ENCODE results near the gene GDI1. TPM values are rescaled to one million over a fixed set of nuclear protein-coding genes. Genes with fewer than 3 reads are reported as not detected.
A peak's percentile ranks its signal among the peaks of the same experiment; 100 is the strongest.

Gene GDI1
- total RNA-seq, 1 donor from 2014 or later = 210 TPM

DNA sequence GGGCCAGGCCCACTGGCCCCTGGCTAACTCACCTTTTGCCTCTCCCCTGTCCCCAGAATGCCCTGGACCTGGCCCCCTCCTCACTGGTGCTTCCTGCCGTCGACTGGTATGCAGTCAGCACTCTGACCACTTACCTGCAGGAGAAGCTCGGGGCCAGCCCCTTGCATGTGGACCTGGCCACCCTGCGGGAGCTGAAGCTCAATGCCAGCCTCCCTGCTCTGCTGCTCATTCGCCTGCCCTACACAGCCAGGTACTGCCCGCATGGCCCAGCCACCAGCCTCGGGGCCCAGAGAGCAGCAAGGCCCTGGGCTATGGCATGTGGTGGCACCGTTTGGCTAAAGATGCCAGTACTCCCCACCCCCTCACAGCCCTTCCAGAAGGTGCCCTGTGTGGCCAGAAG is 4.7 kb upstream of the GDI1 start:
- DNase-seq (ENCODE audit: low read depth, low spot score) = no peak
- no peak overlapping the region for H3K27ac Mint-ChIP-seq (ENCODE audit: unreplicated experiment)
- peaks cover 15% of the 10 kb centered on the region for H3K36me3 Mint-ChIP-seq (ENCODE audit: low read depth)
- peaks cover 27% of the 10 kb centered on the region for H3K4me1 Mint-ChIP-seq
- H3K4me3 Mint-ChIP-seq = no peak overlapping the region
- H3K9me3 Mint-ChIP-seq = no peaks in the 10 kb centered on the region
- TF ChIP-seq, protein P1, sequence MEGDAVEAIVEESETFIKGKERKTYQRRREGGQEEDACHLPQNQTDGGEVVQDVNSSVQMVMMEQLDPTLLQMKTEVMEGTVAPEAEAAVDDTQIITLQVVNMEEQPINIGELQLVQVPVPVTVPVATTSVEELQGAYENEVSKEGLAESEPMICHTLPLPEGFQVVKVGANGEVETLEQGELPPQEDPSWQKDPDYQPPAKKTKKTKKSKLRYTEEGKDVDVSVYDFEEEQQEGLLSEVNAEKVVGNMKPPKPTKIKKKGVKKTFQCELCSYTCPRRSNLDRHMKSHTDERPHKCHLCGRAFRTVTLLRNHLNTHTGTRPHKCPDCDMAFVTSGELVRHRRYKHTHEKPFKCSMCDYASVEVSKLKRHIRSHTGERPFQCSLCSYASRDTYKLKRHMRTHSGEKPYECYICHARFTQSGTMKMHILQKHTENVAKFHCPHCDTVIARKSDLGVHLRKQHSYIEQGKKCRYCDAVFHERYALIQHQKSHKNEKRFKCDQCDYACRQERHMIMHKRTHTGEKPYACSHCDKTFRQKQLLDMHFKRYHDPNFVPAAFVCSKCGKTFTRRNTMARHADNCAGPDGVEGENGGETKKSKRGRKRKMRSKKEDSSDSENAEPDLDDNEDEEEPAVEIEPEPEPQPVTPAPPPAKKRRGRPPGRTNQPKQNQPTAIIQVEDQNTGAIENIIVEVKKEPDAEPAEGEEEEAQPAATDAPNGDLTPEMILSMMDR (conservative IDR thresholded peaks at IDR 0.05) = no peak
- H3K27me3 Mint-ChIP-seq (ENCODE audit: low read depth) = no peaks in the 10 kb centered on the region

DNA sequence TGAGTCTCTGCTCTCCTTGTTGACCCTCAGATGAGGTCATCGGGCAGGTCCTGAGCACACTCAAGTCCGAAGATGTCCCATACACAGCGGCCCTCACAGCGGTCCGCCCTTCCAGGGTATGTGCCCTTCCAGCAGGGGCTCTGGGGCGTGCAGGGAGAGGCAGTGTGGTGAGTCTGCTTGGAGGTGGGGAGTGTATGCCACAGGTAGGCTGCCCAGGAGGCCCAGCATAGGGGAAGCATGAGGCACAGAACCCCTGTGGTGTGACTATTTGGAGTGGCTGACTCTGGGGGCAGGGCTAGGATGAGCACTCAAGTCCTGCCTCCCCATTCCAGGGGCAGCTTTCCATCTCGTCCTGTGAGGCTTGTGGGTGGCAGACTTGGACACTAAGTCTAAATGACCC is 3.3 kb upstream of the GDI1 start:
- Mint-ChIP-seq H3K4me1 (peaks cover 29% of the 10 kb centered on the region), H3K36me3 (ENCODE audit: low read depth) (peaks cover 15% of the 10 kb centered on the region), H3K4me3 (peak overlapping the region; percentile 67), H3K9me3 (no peaks in the 10 kb centered on the region), H3K27ac (ENCODE audit: unreplicated experiment) (no peak overlapping the region), H3K27me3 (ENCODE audit: low read depth) (no peaks in the 10 kb centered on the region)
- no peak for DNase-seq (ENCODE audit: low read depth, low spot score)
- TF ChIP-seq, protein P1 (conservative IDR thresholded peaks at IDR 0.05) = no peak

GRCh38 chrX:154434394-154435168 is 2.4 kb upstream of the GDI1 start:
- TF ChIP-seq, protein P1 (conservative IDR thresholded peaks at IDR 0.05) = no peak
- Mint-ChIP-seq H3K4me3 (peak overlapping the region; percentile 31), H3K36me3 (ENCODE audit: low read depth) (peaks cover 13% of the 10 kb centered on the region), H3K4me1 (peaks cover 23% of the 10 kb centered on the region), H3K9me3 (no peaks in the 10 kb centered on the region), H3K27me3 (ENCODE audit: low read depth) (no peaks in the 10 kb centered on the region), H3K27ac (ENCODE audit: unreplicated experiment) (no peak overlapping the region)
- DNase-seq (ENCODE audit: low read depth, low spot score) = no peak

DNA sequence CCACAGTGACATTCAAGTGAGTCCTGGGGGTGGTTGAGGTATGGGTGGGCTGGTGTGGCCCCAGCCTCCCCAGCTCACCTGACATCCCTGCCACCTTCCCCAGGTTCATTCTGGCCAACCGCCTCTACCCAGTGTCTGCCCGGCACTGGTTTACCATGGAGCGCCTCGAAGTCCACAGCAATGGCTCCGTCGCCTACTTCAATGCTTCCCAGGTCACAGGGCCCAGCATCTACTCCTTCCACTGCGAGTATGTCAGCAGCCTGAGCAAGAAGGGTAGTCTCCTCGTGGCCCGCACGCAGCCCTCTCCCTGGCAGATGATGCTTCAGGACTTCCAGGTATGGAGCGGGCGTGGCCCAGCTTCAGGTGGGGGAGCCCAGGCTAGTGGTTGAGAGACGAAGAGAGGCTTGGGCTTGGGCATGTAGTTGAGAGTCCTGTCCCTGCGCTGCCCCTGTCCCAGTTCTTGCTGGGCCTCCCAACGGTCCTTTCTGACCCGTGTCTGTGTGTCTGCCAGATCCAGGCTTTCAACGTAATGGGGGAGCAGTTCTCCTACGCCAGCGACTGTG is 1.7 kb upstream of the GDI1 start:
- Mint-ChIP-seq H3K9me3 (no peaks in the 10 kb centered on the region), H3K4me1 (peaks cover 20% of the 10 kb centered on the region), H3K36me3 (ENCODE audit: low read depth) (peaks cover 13% of the 10 kb centered on the region), H3K27ac (ENCODE audit: unreplicated experiment) (no peak overlapping the region), H3K27me3 (ENCODE audit: low read depth) (no peaks in the 10 kb centered on the region), H3K4me3 (peak overlapping the region; percentile 86)
- TF ChIP-seq, protein P1 (conservative IDR thresholded peaks at IDR 0.05) = no peak
- no peak for DNase-seq (ENCODE audit: low read depth, low spot score)

DNA sequence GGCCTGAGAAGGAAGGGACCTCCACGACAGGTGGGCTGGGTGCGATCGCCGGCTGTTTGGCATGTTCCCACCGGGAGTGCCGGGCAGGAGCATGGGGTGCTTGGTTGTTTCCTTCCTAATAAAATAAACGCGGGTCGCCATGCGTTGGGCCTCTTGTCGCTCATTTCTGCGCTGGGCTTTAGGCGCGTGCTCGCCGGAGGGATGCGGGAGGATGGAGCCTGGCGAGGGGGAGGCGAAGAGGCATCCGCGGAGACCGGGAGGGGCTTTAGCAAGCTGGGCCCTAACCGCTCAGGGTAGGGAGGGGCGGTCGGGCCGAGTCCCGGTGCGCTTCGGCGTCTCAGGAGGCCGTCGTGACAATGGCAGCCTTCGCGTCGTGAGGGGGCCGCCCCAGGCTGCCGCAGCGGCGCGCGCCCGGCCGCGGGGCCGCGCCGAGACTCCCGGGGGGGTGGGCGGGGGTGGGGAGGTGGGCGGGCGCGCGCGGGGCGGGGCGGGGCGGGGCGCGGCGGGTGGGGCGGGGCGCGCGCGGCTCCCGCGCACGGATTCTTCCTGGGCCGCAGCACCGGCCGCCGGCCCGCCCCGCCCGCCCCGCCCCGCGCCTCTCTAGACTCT is 476 bp upstream of the GDI1 start:
- peak overlapping the region; percentile 91 for H3K27ac Mint-ChIP-seq (ENCODE audit: unreplicated experiment)
- H3K9me3 Mint-ChIP-seq = no peaks in the 10 kb centered on the region
- DNase-seq (ENCODE audit: low read depth, low spot score) = no peak
- TF ChIP-seq, protein P1 (conservative IDR thresholded peaks at IDR 0.05) = no peak
- peak overlapping the region; percentile 86 for H3K4me3 Mint-ChIP-seq
- peaks cover 8% of the 10 kb centered on the region for H3K36me3 Mint-ChIP-seq (ENCODE audit: low read depth)
- H3K4me1 Mint-ChIP-seq = peaks cover 13% of the 10 kb centered on the region
- H3K27me3 Mint-ChIP-seq (ENCODE audit: low read depth) = no peaks in the 10 kb centered on the region

All from neural crest cell (in vitro differentiated cells).